22Rv1 (cell line): ENCODE results near the gene TENT5A.

ENCODE experiments used
- H3K27ac ChIP-seq: fragments of 450-650 bp; 2 replicates; pipeline ENCODE4 v1.5.1; 2017
- CTCF ChIP-seq: fragments of 450-650 bp; IDR thresholded peaks from 2 replicates; pipeline ENCODE4 v1.5.1; 2017; ENCODE audit warnings: mild to moderate bottlenecking
- ZFX ChIP-seq: fragments of 450-650 bp; IDR thresholded peaks from 2 replicates; pipeline ENCODE4 v1.6.1; 2017; ENCODE audit warnings: antibody characterized with exemption, borderline replicate concordance

The TENT5A gene

GRCh38 chr6:81792826-81793225 is 40.3 kb upstream of the TENT5A start:
- no peak overlapping the region for H3K27ac ChIP-seq
- TF ChIP-seq CTCF (no peak), ZFX (no peak)

GRCh38 chr6:81791756-81792155 is 39.3 kb upstream of the TENT5A start:
- TF ChIP-seq CTCF (no peak), ZFX (no peak)
- no peak overlapping the region for H3K27ac ChIP-seq

GRCh38 chr6:81790034-81790433 is 37.6 kb upstream of the TENT5A start:
- H3K27ac ChIP-seq, result no peak overlapping the region
- TF ChIP-seq ZFX, result no peak

- H3K27ac ChIP-seq, result peak overlapping the region; percentile 61
Measured at GRCh38 chr6:81789291-81789690, 36.8 kb upstream of the TENT5A start.

GRCh38 chr6:81788748-81789147 is 36.3 kb upstream of the TENT5A start:
- peak overlapping the region; percentile 61 for H3K27ac ChIP-seq
- TF ChIP-seq CTCF (no peak), ZFX (no peak)

More at GRCh38 chr6:81789291-81789690, 36.8 kb upstream of the TENT5A start:
- TF ChIP-seq CTCF (no peak), ZFX (no peak)

- TF ChIP-seq CTCF, result no peak
- TF ChIP-seq ZFX, result no peak
- peak overlapping the region; percentile 61 for H3K27ac ChIP-seq
Measured at GRCh38 chr6:81787313-81788068, 35.0 kb upstream of the TENT5A start.

- H3K27ac ChIP-seq, result peak overlapping the region; percentile 61
- TF ChIP-seq ZFX, result no peak
- no peak for TF ChIP-seq CTCF
Measured at GRCh38 chr6:81786150-81786549, 33.7 kb upstream of the TENT5A start.
